Lower leg skin (tissue), 4 donors: ENCODE results near the gene DIO3. TPM values are rescaled to one million over a fixed set of nuclear protein-coding genes. Genes with fewer than 3 reads are reported as not detected.

ENCODE experiments used
- DNase-seq, 2 donors: peaks; one replicate each; pipeline ENCODE4 v3.0.0-alpha.2; 2019; ENCODE audit warnings: low spot score in 2 of 2
- H3K4me3 ChIP-seq: fragments of 200-600 bp; sonication (generic); 2 replicates; pipeline ENCODE4 v1.5.1; 2017; ENCODE audit warnings: mild to moderate bottlenecking, low read depth; ENCODE audit not compliant: poor library complexity, severe bottlenecking
- POLR2A ChIP-seq, 2 donors: fragments of 450-650 bp; IDR thresholded peaks; one replicate each; pipeline ENCODE4 v1.6.1; 2016 to 2017; ENCODE audit warnings: antibody characterized with exemption in 2 of 2, mild to moderate bottlenecking in 1 of 2, moderate library complexity in 1 of 2
- WGBS, 2 donors: methylation state at CpG; one replicate each; pipeline ENCODE4 v1.1.5; 2018; 5-methylcytosine and 5-hydroxymethylcytosine counted together
- intact Hi-C: fragments of 100-400 bp; cut with DNase I; formaldehyde crosslinking; loops from one replicate; pipeline ENCODE4 v1.15.0; 2023; ENCODE audit warnings: low total_unique reads
- total RNA-seq, 4 donors: library from RNA; depleted of rRNA; stranded (reverse); fragments of >200 nt; gene quantifications; one replicate each; pipeline ENCODE4 v1.1.0, GENCODE V29; 2016
- TF ChIP-seq, protein P1 (sequence below), 3 donors: fragments of 450-650 bp; IDR thresholded peaks; one replicate each; pipeline ENCODE4 v1.5.1; 2016; ENCODE audit warnings: antibody characterized with exemption in 3 of 3, mild to moderate bottlenecking in 3 of 3, moderate library complexity in 2 of 3

DIO3 gene
- total RNA-seq, 4 donors from 2014 or later = 2.3 to 3.7 (median 2.7) TPM

DNA sequence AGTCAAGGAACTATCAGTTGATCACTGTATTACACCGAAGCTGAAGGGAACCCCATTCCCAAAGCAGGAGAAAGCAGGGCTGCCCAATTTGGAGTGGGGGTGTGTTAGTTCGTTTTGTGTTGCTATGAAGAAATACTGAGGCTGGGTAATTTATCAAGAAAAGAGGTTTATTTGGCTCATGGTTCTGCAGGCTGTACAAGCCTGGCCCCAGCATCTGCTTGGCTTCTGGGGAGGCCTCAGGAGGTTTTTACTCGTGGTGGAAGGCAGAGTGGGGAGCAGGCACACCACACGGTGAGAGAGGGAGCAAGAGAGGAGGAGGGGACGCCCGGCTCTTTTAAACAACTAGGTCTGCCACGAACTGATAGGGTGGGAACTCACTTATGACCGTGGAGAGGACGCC lies 16.7 kb upstream of the DIO3 start:
- no peak for DNase-seq
- TF ChIP-seq POLR2A (IDR thresholded peaks at IDR 0.05) = no peak
- TF ChIP-seq, protein P1, sequence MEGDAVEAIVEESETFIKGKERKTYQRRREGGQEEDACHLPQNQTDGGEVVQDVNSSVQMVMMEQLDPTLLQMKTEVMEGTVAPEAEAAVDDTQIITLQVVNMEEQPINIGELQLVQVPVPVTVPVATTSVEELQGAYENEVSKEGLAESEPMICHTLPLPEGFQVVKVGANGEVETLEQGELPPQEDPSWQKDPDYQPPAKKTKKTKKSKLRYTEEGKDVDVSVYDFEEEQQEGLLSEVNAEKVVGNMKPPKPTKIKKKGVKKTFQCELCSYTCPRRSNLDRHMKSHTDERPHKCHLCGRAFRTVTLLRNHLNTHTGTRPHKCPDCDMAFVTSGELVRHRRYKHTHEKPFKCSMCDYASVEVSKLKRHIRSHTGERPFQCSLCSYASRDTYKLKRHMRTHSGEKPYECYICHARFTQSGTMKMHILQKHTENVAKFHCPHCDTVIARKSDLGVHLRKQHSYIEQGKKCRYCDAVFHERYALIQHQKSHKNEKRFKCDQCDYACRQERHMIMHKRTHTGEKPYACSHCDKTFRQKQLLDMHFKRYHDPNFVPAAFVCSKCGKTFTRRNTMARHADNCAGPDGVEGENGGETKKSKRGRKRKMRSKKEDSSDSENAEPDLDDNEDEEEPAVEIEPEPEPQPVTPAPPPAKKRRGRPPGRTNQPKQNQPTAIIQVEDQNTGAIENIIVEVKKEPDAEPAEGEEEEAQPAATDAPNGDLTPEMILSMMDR (IDR thresholded peaks at IDR 0.05) = no peak
- 85 to 88% methylated on average over 9 of the region's 9 CpGs for WGBS, 2 donors
- H3K4me3 ChIP-seq = no peak overlapping the region
- intact Hi-C loops = no loop called here

- intact Hi-C loops = no loop called here
- no peak for DNase-seq
- no peak overlapping the region for H3K4me3 ChIP-seq
- TF ChIP-seq, protein P1 (IDR thresholded peaks at IDR 0.05) = no peak
- TF ChIP-seq POLR2A (IDR thresholded peaks at IDR 0.05) = no peak
- WGBS, 2 donors = 80 to 83% methylated on average over 11 of the region's 11 CpGs
Measured at GRCh38 chr14:101546706-101547105, 14.6 kb upstream of the DIO3 start.

DNA sequence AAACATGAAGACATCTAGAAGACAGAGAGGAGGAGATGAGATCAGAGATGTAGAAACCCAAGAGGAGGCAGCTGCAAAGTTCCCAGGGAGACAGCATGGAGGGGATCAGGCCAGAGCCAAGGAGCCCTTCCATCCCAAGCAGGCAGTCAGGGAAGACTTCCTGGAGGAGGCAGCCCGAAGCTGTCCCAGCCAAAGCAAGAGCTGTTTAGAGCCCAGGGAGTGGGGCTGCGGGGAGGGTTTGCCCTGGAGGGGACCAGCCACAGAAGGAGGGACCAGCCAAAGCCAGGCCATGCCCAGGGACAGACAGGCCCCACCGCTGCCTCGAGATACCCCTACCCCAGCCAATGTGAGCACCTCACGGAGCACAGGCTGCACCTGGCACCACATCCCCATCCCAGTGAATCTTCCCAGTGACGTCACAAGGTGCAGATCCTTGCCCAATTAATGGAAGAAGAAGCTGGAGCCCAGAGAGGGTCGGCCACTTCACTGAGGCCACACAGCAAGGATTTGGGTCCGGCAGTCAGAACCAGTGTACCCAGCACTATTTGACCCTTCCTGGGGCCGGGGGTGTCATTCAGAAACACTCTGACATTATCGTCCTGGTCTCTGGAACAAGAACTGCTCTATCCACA lies 14.1 kb upstream of the DIO3 start:
- intact Hi-C loops = no loop called here
- TF ChIP-seq, protein P1 (IDR thresholded peaks at IDR 0.05) = no peak
- TF ChIP-seq POLR2A (IDR thresholded peaks at IDR 0.05) = no peak
- H3K4me3 ChIP-seq = no peak overlapping the region
- DNase-seq = no peak
- 83 to 89% methylated on average over 7 to 8 of the region's 10 CpGs for WGBS, 2 donors

DNA sequence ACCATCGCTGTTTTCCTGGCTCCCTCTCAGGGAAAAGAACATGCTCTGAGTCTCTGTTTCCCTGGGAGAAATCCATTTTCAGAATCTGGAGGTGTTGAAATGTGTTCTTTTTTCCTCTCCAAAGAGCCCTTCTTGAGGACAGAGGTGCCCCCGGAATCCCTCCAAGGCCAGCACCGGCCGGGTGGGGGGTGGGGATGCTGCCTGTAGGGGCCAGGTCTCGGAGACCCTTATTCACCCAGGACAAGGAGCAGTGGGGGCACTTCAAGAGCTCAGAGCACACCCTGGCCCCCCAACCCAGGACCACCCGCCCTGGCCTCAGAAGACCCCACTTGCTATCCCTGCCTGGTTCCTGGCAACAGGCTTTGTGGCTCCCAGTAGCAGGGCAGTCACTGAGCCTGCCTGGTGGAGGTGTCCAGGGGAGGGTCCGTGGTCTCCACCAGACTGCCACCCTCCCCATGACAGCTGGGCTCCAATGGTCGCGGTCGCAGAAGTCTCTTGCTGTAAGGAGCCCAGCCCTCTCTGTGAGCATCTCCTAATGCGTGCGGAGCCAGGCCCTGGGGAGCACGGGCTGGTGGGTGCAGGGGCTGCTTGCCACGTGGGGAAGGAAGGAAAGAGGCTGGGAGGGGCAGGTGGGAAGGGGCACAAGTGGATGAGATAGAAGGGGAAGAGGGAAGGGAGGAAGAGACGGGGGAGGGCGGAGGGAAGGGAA lies 13.2 kb upstream of the DIO3 start:
- no peak for TF ChIP-seq POLR2A (IDR thresholded peaks at IDR 0.05)
- TF ChIP-seq, protein P1 (IDR thresholded peaks at IDR 0.05) = no peak
- H3K4me3 ChIP-seq = no peak overlapping the region
- WGBS, 2 donors = 59 to 65% methylated on average over 13 to 16 of the region's 16 CpGs
- intact Hi-C loops = no loop called here
- DNase-seq = no peak

- TF ChIP-seq, protein P1 (IDR thresholded peaks at IDR 0.05) = no peak
- DNase-seq = no peak
- WGBS, 2 donors = 79 to 86% methylated on average over 5 of the region's 5 CpGs
Measured at GRCh38 chr14:101548710-101549109, 12.6 kb upstream of the DIO3 start.

More at GRCh38 chr14:101548710-101549109, 12.6 kb upstream of the DIO3 start:
- intact Hi-C loops = no loop called here
- no peak overlapping the region for H3K4me3 ChIP-seq
